ENCODE data around the gene CACTIN.

The CACTIN gene

DNA sequence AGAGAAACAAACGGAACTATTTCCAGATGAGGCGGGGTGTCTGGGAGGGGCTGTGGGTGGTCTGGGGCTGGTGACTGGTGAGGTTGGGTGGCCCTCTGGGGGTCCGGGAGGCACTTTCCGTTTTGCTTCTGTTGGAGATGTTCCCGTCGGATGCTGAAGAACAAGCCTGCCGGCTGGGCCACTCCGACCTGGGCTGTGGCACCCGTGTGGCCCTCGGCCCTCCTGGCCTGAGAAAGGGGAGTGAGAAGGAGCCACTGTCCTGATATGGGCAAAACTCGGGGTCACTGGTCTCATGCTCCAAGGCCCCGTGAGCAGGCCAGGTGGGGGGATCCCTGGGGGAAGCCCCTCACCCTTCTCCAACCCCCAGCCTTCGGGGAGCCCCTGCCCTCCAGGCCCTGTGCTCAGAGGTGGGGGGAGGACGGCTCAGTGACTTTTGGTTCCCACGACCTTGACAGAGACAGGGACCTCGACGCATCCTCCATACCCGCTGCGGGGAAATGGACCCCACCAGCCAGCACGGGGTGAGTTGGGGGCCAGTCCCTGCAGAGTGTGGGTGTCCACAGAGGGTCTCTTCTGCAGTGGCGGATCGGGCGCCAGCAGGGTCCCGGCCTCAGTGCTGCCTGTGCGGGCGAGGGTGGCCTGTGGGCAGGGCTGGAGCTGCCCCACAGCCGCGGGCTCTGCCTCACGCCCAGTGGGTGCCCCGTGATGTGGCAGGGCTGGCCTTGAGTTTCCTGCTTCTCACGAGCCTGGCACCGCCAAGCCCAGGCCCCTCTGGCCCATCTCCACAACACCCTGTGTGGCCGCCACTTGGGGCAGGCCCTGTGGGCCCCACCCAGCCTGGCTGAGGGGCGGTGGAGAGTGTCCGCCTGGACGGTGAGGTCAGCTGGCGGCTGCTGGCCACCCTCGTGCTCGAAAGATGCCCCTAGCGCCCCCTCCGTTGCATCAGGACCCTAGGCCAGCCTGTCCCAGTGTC lies 15.6 kb downstream of the CACTIN start:
- DNase-seq (ENCODE audit: low read depth in 4 of 4, low spot score in 1 of 4): no peak

DNA sequence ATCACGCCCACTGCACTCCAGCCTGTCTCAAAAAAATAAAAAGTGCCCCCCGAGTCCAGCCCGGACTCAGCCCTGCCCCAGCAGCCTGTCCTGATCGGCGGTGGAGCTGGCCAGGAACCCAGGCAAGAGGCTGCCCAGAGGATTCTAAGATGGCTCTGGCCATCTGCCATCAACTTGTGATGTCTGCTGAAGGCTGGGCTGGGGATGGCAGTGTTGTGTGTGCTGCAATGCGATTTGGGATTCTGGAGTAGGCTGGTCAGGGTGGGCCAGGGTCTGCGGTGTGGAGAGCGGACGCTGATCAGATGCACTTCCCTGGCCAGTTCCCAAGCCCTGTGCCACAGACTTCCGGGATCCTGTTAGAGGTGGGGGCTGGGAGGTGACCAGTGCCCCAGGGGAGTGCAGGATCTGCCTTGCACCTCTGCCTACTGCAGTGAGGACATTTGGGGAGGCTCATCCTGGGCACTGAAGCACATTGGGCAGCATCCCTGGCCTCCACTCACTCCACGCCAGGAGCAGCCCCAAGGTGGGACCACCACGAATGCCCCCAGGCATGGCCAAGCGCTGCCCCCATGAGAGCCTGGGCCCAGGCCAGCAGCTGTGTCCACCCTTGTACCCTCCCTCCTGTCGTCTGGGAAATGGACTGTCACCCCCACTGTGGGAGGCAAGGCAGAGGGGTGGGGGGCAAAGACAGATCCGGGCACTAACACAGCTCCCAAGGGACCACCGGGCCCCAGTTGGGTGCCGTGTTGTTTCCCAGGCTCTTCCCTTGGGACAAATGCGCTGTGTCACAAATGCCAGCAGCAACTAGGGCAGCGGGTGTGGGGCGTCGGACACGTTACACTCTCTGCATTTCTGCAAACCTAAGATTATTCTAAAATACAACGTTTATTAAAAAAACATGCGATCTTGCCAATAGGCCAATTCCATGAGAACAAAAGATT lies 16.5 kb downstream of the CACTIN start:
- no peak for DNase-seq (ENCODE audit: low read depth in 4 of 4, low spot score in 1 of 4)

DNA sequence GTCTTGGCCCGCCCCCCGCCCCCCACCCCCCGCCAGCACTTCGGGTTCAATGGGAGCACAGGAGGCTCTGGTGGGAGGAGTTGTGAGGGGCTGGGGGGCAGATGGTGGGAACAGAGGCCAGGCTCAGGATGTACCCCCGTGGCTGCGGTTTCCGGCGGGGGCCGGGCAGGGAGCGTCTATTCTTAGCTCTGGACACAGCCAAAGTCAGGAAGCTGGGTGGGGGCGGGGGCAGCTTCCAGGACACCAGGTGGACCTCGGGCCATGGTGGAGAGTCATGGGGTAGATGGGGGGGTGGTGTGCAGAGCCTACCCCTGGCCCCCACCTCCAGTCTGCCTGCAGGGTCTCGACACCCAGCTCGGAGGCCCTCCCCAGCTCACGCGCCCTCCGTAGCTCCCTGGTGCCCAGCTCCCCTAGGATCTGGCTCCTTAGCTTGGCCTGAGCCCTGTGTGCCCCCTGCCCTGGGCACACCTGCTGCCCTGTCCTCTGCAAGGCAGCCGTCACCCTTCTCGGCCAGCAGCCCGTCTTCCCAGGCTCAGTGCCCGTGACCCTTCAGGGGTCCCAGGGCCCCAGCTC lies 17.8 kb downstream of the CACTIN start:
- DNase-seq (ENCODE audit: low read depth in 4 of 4, low spot score in 1 of 4): no peak

DNA sequence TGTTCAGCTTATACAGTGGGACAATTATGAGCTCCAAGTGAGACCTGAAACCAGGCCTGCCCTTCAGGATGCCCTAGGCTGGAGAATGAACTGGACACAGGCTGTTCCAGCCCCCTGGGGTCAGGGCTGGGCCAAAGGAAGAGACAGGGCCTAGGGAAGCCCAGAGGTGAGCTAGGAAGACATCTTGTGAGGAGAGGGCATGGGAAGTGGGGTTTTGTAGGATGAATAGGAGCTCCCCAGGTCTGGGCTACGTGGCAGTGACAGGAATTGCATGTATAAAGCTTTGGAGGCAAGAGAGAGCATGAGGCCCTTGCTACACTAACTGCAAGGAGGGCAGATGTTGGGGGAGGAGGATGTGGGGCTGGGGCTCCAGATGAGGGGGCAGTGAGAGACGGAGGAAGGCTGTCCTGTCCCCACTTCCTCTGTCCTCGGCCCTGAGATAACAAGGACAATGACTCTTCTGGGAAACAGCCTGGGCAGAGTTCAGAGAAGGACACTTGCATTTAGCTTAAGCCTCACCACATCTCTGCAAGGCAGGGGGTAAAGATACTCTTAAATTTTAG lies 18.4 kb downstream of the CACTIN start:
- DNase-seq (ENCODE audit: low read depth in 4 of 4, low spot score in 1 of 4): no peak

DNA sequence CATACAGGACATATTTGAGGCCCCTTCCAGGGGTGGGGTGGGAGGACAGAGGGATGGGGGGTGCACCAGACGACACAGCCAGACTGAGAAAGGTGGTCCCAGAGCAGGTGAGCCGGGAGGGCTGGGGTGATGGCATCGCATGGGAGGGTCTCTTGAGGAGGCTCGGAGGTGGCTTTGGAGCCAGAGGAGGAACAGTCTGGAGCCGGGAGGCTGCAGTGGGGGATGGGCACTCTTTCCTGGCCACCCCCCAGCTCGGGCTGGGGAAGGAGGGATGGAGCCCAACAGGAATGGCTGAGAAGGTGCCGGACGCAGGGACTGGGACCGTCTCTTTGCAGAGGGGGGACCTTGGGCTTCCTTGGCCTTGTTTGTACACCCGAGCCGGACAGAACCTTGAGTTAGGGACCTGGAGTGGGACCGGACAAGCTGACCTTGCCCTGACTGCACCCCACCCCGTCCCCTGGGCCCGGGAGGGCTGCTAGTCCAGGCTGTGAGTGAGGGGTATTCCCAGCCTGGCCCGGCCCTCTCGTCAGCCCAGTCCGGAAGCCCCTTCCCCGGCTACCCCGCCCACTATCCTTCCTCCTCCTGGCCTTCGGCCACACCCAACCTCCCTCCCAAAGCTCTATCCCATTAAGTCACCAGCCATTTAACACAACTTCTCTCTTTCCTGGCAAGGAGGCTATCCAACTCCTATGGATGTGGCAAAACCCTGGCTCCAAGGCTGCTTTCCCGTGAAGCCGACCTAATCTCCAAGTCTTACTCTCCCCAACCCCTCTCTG lies 19.1 kb downstream of the CACTIN start:
- DNase-seq (ENCODE audit: low read depth in 4 of 4, low spot score in 1 of 4): no peak

DNA sequence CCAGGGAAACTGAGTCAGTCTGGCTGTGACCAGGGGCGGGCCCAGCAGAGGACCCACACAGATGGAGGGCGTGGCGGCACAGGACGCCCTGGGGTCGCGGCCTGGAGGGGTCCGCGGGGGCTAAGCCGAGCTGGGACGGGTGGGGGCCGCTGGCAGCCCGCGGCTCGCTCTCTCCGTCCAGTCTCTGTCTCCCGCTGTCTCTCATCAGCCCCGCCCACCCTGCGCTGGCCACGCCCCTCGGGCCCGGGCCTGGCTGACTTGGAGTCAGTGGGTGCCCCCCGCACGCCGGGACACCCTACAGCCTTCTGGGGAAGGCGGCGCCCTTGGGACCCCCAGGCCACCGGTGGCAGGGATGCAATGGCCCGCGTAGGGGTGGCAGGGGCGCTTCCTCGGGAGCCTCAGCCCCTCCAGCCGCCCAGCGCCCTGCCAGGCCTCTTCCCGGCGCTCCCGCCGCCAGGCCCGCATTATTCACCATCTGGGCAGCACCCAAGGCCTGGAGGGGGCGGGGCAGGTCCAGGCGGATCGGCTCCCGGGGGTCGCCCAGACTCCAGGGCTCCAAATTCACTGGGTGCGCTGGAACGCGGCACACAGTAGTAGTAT lies 19.8 kb downstream of the CACTIN start, which contains the start of gene TBXA2R:
Gene TBXA2R, minus strand, starts transcription at position 186 of the 600 bp plus-strand sequence. CDS start 6,241 bp downstream, outside the sequence.
- DNase-seq (ENCODE audit: low read depth in 4 of 4, low spot score in 1 of 4): peak in 3 of 4 experiments; percentile 25 to 52 (median 41)

DNA sequence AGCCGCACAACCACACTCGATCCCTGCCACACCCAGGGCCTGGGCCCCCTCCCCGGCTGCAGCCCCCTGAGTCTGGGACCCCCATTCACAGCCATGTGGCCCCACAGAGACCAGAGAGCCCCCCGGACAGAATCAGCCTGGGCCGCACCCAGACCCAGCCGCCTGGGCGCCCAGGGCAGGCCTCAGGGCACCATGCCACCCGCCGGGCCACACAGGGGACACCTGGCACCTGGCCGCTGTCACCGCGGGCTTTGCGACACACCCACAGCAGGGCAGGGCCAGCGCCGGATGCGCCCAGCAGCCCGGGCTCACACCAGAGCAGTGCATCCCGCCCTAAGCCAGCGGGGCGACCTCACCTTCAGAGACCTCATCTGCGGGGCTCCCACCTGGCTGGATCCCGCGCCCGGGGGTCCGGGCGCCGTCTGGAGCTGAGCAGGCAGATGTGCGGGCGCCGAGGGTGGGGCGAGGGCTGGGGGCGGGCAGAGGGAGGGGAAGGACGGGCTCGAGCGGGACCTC lies 20.4 kb downstream of the CACTIN start:
- DNase-seq (ENCODE audit: low read depth in 4 of 4, low spot score in 1 of 4): no peak

DNA sequence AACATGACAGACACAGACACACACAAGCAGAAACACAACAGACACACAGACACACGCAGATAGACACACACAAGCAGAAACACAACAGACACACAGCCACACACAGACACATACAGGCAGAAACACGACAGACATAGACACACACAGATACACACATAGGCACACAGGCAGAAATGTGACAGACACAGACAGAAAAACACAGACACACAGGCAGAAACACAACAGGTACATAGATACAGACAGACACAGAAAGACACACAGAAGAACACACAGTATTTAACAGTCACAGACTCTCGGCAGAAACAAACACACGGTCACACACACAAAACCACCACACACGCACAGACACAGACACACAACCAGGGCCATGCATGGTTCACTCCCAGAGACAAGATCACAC lies 20.8 kb downstream of the CACTIN start:
- no peak for DNase-seq (ENCODE audit: low read depth in 4 of 4, low spot score in 1 of 4)

DNA sequence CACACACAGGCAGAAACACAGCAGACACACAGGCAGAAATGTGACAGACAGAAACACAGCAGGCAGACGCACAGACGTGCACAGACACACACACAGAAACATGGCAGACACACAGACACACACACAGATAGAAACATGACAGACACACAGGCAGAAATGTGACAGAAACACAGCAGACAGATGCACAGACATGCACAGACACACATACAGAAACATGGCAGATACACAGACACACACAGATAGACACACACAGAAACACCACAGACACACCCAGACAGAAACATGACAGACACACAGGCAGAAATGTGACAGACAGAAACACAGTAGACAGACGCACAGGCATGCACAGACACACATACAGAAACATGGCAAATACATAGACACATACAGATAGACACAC lies 21.2 kb downstream of the CACTIN start:
- no peak for DNase-seq (ENCODE audit: low read depth in 4 of 4, low spot score in 1 of 4)

DNA sequence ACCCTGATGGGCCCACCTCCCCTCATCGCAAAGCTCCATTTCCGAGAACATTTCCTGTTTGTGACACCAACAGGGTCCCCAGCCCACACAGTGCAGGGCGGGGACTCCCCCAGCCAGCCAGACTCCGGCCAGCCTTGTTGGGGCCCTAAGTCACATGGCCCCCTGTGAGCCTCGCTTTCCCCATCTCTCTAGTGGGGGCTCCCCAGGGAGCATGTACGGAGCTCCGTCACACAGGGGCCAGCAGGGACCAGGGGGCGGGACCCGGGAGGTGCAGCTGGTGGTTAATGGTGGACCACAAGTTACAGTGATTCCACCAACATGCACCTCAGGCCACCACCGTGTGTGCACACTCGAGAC lies 21.6 kb downstream of the CACTIN start:
- DNase-seq (ENCODE audit: low read depth in 4 of 4, low spot score in 1 of 4): no peak

DNA sequence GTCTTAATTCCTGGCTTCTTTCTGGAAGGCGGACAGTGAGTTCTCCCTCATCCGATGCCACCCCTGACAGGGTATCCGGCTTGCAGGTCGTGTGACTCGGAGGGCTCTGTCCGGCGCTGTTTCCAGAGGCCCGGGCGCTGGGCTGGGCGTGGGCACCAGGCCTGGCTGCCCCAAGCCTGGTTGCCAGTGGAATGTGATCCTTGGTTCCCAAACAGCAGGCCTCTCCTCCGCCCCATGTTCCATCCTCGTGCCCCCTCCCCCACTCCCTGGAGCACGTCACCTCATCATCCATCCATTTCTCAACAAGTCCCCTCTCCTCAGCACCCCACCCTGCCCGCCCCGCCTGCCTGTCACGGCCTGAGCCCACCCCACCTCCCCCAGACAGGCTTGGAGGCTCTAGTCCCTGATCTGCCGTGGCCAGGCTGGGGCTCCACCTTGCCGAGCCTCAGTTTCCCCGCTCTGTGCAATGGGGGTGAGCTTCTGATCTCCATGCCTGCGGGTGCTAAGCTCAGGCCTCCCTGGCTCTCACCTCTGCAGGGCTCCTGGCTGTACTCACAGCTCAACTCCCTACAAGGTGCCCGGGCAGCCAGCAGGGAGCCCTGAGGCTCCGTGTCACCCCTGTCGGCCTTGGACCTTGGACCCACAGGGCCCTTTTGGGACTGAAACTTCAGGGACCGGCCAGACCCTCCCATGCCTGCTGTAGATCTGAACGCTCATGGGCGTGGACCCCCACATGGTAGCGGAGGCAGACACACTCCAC lies 22.2 kb downstream of the CACTIN start:
- DNase-seq (ENCODE audit: low read depth in 4 of 4, low spot score in 1 of 4): no peak

DNA sequence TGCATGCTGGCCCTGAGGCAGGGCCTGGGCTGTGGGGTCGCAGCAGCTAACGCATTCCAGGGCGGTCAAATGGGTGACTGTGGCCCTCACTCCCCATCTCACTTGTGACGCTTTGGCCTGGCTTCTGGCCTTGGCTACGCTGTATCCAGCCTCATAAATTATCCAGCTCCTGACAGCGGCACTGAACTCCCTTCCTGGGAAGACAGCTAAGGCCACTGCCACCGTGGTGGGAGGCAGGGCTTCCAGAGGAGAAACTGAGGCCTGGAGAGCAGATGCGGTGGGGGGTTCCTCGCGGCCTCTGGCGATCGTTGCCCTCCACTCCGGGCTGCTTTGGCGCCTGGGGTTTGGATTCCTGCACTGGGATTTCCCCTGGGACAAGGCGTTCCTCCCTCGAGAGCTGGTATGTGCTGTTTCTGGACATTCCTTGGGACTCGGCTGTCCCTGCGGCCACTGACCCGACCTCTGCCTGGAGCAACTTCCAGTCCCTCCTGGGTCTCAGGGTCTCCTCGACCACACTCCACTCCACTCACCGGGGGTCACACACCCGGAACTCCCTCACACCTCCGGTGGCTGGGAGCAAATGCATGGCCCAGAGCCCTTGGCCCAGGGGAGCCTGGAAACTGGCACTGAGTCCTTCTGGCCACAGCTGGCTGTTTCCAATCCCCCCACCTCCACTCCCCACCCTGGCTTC lies 23.3 kb downstream of the CACTIN start:
- no peak for DNase-seq (ENCODE audit: low read depth in 4 of 4, low spot score in 1 of 4)

DNA sequence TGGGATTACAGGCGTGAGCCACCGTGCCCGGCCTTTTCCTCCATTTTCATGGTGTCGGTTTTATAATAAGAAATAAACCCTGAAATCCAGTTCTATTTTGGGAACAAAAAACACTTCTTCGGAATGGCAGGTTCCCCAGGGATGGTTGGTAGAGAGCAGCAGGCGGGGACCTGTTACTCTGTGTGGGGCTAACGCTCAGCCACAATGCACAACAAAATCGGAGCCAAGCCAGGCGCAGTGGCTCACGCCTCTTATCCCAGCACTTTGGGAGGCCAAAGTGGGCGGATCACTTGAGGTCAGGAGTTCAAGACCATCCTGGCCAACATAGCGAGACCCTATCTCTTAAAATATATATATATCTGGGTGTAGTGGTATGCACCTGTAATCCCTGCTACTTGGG lies 25.6 kb downstream of the CACTIN start:
- DNase-seq (ENCODE audit: low read depth in 4 of 4, low spot score in 1 of 4): no peak

DNA sequence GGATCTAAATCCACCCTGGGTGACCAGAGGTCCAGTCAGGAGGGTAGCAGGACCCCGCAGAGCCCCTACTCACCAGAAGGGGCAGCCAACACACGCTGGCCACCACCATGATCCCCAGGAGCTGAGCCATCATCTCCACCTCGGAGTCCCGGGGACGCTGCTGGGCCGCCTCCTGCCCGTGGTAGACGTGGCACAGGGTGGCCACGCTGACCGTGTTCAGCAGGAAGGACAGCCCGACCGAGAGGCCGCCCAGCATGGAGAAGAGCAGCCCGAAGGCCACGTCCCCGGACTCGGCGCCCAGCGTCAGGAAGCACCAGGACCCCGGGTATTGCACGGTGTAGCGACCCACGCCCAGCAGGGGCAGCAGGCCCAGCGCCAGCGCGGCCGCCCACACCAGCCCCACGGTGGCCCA lies 26.8 kb downstream of the CACTIN start:
- no peak for DNase-seq (ENCODE audit: low read depth in 4 of 4, low spot score in 1 of 4)

DNA sequence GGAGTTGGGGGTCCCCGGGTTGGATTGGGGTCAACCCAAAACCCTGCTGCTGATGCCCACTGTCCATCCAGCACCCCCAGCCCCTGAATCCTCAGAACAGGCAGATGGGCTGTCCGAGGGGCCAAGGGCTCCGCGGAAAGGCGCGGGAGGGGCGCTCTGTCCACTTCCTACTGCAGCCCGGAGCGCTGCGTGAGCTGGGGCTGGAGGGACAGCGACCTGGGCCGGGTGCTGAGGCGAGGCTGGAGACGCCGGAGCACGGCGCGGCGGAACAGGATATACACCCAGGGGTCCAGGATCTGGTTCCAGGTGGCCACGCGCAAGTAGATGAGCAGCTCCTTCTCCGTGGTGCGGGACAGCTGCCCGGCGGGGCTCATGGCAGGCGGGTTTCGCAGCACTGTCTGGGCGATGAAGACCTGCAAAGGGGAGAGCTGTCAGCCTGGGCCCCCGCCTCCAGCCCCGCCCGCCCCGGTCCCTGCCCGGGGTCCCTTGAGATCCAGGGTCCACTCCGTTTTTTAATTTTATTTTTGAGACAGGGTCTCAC lies 31.0 kb downstream of the CACTIN start:
- DNase-seq (ENCODE audit: low read depth in 4 of 4, low spot score in 1 of 4): no peak

DNA sequence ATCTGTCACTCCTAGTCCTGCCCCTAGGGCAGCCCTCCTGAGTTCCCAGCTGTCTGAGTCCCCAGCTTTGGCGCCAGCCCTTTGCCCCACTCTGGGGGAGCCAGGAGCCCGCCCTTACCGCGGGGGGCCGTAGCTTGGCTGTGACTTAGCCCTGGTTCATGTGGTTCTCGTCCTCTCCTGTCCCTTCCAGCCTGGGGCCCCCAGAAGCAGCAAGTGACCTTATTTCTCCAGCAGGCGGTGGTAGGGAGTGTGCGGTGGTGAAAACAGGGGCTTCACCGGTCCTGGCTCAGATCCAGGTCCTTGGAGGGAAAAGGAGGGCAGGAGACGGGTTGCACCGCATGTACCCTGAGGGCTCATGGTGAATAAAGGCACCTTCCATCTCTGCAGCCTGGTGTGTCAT lies 33.4 kb downstream of the CACTIN start:
- no peak for DNase-seq (ENCODE audit: low read depth in 4 of 4, low spot score in 1 of 4)

DNA sequence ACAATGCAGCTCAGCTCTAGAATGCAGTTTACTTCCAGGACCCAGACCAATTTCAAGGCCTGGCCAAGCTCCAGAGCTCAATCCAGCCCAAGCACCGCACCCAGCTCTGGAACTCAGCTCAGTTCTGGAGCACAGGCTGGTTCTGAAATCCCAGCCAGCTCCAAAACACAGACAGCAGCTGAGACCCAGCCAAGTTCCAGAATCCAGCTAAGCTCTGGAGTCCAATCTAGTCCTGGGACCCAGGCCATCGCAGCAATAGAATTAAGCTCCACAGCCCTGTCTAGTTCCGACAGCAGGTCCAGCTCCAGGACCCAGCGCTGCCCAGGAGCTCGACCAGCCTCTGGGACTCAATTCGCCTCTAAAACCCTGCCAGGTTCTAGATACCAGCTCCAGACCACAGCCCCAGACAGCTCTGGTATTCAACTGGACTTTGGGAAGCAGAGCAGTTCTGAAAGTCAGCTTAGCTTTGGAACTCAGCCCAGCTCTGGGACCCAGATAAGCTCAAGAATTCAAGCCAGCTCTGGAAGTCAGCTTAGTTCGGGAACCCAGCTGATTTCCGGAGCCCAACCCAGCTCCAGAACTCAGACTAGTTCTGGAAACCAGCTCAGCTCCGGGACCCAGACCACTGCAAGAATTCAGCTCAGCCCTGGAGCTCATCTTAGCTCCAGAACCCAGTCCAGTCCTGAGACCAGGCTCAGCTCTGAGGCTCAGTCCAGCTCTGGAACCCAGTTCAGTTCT lies 34.5 kb downstream of the CACTIN start:
- no peak for DNase-seq (ENCODE audit: low read depth in 4 of 4, low spot score in 1 of 4)

Measured in stimulated activated CD4-positive, alpha-beta T cell treated with anti-CD3 and anti-CD28 coated beads, Interleukin-1b, Interleukin-23, amount 100 ng/mL, for 24 hours (primary cell).